ENCODE results near the gene MORN1. TPM values are rescaled to one million over a fixed set of nuclear protein-coding genes. Genes with fewer than 3 reads are reported as not detected.

MORN1 gene
- total and polyA plus RNA-seq, 2 of the 8 experiments (the other 6 are each of a cell fraction or from before 2014, with no cell fraction given), result 5.0 to 9.1 TPM

DNA sequence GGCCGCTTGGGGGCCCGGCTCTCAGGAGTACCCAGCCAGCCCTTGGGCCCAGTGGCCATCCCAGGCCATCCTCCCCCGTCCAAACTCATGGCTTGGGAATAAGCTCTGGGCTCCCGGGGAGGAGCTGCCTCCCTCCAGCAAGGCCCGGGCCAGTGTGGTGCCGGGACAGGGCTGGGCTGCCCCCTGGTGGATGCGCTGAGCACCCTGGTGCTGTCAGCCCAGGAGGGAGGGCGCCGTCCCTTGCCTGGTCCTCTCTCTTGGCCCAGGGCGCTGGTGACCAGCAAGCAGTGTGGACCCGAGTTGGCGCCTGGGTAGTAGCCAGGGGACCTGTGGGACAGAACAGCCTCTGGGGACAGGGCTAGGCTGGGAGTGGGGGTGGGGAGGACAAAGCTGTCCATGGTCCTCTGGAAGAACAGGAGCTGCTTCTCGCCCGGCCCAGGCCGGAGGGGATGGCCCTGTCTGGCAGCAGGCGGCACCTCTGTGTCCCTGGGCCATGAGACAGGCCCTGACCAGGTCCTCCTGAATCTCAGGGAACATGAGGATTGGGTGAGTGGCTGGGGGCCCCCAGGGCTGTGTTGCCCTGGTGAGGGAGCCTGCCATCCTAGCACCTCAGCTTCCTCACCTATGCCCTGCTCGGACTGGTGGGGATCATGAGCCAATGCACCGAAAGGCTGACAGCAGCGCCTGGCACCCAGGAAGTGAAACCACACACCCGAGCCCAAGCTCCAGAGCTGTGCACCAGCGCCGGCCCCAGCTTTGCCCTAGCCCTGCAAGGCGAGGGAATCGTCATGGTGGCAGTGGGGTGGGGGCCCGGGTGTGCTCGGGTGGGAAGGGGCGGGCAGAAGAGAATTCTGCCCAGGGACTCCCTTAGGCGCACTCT, 9.4 kb downstream of the MORN1 start (continued):
- TF ChIP-seq, protein P1, sequence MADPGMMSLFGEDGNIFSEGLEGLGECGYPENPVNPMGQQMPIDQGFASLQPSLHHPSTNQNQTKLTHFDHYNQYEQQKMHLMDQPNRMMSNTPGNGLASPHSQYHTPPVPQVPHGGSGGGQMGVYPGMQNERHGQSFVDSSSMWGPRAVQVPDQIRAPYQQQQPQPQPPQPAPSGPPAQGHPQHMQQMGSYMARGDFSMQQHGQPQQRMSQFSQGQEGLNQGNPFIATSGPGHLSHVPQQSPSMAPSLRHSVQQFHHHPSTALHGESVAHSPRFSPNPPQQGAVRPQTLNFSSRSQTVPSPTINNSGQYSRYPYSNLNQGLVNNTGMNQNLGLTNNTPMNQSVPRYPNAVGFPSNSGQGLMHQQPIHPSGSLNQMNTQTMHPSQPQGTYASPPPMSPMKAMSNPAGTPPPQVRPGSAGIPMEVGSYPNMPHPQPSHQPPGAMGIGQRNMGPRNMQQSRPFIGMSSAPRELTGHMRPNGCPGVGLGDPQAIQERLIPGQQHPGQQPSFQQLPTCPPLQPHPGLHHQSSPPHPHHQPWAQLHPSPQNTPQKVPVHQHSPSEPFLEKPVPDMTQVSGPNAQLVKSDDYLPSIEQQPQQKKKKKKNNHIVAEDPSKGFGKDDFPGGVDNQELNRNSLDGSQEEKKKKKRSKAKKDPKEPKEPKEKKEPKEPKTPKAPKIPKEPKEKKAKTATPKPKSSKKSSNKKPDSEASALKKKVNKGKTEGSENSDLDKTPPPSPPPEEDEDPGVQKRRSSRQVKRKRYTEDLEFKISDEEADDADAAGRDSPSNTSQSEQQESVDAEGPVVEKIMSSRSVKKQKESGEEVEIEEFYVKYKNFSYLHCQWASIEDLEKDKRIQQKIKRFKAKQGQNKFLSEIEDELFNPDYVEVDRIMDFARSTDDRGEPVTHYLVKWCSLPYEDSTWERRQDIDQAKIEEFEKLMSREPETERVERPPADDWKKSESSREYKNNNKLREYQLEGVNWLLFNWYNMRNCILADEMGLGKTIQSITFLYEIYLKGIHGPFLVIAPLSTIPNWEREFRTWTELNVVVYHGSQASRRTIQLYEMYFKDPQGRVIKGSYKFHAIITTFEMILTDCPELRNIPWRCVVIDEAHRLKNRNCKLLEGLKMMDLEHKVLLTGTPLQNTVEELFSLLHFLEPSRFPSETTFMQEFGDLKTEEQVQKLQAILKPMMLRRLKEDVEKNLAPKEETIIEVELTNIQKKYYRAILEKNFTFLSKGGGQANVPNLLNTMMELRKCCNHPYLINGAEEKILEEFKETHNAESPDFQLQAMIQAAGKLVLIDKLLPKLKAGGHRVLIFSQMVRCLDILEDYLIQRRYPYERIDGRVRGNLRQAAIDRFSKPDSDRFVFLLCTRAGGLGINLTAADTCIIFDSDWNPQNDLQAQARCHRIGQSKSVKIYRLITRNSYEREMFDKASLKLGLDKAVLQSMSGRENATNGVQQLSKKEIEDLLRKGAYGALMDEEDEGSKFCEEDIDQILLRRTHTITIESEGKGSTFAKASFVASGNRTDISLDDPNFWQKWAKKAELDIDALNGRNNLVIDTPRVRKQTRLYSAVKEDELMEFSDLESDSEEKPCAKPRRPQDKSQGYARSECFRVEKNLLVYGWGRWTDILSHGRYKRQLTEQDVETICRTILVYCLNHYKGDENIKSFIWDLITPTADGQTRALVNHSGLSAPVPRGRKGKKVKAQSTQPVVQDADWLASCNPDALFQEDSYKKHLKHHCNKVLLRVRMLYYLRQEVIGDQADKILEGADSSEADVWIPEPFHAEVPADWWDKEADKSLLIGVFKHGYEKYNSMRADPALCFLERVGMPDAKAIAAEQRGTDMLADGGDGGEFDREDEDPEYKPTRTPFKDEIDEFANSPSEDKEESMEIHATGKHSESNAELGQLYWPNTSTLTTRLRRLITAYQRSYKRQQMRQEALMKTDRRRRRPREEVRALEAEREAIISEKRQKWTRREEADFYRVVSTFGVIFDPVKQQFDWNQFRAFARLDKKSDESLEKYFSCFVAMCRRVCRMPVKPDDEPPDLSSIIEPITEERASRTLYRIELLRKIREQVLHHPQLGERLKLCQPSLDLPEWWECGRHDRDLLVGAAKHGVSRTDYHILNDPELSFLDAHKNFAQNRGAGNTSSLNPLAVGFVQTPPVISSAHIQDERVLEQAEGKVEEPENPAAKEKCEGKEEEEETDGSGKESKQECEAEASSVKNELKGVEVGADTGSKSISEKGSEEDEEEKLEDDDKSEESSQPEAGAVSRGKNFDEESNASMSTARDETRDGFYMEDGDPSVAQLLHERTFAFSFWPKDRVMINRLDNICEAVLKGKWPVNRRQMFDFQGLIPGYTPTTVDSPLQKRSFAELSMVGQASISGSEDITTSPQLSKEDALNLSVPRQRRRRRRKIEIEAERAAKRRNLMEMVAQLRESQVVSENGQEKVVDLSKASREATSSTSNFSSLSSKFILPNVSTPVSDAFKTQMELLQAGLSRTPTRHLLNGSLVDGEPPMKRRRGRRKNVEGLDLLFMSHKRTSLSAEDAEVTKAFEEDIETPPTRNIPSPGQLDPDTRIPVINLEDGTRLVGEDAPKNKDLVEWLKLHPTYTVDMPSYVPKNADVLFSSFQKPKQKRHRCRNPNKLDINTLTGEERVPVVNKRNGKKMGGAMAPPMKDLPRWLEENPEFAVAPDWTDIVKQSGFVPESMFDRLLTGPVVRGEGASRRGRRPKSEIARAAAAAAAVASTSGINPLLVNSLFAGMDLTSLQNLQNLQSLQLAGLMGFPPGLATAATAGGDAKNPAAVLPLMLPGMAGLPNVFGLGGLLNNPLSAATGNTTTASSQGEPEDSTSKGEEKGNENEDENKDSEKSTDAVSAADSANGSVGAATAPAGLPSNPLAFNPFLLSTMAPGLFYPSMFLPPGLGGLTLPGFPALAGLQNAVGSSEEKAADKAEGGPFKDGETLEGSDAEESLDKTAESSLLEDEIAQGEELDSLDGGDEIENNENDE (IDR thresholded peaks at IDR 0.05; ENCODE audit: insufficient replicate concordance, low read length), result no peak
- TF ChIP-seq, protein P2, sequence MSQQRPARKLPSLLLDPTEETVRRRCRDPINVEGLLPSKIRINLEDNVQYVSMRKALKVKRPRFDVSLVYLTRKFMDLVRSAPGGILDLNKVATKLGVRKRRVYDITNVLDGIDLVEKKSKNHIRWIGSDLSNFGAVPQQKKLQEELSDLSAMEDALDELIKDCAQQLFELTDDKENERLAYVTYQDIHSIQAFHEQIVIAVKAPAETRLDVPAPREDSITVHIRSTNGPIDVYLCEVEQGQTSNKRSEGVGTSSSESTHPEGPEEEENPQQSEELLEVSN (IDR thresholded peaks at IDR 0.05), result no peak
- TF ChIP-seq RFX5 (IDR thresholded peaks at IDR 0.05; ENCODE audit: borderline replicate concordance, low read depth, low read length), result no peak
- TF ChIP-seq, protein P3, sequence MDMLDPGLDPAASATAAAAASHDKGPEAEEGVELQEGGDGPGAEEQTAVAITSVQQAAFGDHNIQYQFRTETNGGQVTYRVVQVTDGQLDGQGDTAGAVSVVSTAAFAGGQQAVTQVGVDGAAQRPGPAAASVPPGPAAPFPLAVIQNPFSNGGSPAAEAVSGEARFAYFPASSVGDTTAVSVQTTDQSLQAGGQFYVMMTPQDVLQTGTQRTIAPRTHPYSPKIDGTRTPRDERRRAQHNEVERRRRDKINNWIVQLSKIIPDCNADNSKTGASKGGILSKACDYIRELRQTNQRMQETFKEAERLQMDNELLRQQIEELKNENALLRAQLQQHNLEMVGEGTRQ (IDR thresholded peaks at IDR 0.05; ENCODE audit: low read length), result no peak
- TF ChIP-seq RNF2 (IDR thresholded peaks at IDR 0.05; ENCODE audit: borderline replicate concordance, low read depth, low read length, missing control alignments, poor library complexity, severe bottlenecking), result no peak
- TF ChIP-seq KDM5A (IDR thresholded peaks at IDR 0.05; ENCODE audit: low read length), result no peak
- TF ChIP-seq TAF7 (optimal IDR thresholded peaks at IDR 0.05; ENCODE audit: borderline replicate concordance, low read depth, low read length), result no peak

Measured in H1 (cell line).